ENCODE data around the gene TNFAIP8L1. TPM values are rescaled to one million over a fixed set of nuclear protein-coding genes. Genes with fewer than 3 reads are reported as not detected.
A peak's percentile ranks its signal among the peaks of the same experiment; 100 is the strongest.

TNFAIP8L1 gene
- total and polyA plus RNA-seq, 7 donors: 2.4 to 5.1 (median 3.3) TPM

DNA sequence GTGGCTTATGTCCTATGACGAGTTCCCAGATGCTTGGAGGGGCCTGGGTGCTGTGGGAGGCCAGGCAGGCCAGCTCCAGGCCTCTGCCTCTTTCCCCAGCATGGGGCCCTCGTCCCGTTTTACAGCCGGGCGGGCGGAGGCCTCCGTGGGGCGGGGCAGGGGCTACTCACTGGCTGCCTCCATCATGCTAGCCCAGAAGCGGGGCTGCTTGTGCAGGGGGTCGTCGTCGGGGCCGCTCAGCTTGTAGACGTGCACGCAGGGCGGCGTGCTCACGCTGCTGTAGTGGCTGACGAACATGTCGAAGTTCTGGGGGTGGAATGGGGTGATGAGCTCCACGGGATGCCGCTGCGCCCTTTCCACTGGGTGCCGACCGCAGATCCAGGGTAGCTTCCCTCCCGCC is 49.3 kb downstream of the TNFAIP8L1 start:
- H3K36me3 ChIP-seq (ENCODE audit: insufficient read depth in 1 of 2, low read depth in 1 of 2): peaks cover 3 to 95% of the 10 kb centered on the region in 2 donors
- 88 to 91% (median 91%) methylated on average over 24 to 26 of the region's 26 CpGs for WGBS, 3 donors
- intact Hi-C loops (cut with DNase I): no loop called here
- no peaks in the 10 kb centered on the region for H3K27me3 ChIP-seq (ENCODE audit: insufficient read depth in 3 of 3, low read length in 2 of 3)
- H3K4me3 ChIP-seq: no peak overlapping the region
- H3K4me1 ChIP-seq: peaks cover 21% of the 10 kb centered on the region
- TF ChIP-seq, protein P1, sequence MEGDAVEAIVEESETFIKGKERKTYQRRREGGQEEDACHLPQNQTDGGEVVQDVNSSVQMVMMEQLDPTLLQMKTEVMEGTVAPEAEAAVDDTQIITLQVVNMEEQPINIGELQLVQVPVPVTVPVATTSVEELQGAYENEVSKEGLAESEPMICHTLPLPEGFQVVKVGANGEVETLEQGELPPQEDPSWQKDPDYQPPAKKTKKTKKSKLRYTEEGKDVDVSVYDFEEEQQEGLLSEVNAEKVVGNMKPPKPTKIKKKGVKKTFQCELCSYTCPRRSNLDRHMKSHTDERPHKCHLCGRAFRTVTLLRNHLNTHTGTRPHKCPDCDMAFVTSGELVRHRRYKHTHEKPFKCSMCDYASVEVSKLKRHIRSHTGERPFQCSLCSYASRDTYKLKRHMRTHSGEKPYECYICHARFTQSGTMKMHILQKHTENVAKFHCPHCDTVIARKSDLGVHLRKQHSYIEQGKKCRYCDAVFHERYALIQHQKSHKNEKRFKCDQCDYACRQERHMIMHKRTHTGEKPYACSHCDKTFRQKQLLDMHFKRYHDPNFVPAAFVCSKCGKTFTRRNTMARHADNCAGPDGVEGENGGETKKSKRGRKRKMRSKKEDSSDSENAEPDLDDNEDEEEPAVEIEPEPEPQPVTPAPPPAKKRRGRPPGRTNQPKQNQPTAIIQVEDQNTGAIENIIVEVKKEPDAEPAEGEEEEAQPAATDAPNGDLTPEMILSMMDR (IDR thresholded peaks at IDR 0.05): no peak
- no peak overlapping the region for H3K27ac ChIP-seq
- DNase-seq (peak in 1 of 2 donors; percentile 56), ATAC-seq (no peak)
- no peaks in the 10 kb centered on the region for H3K9me3 ChIP-seq

DNA sequence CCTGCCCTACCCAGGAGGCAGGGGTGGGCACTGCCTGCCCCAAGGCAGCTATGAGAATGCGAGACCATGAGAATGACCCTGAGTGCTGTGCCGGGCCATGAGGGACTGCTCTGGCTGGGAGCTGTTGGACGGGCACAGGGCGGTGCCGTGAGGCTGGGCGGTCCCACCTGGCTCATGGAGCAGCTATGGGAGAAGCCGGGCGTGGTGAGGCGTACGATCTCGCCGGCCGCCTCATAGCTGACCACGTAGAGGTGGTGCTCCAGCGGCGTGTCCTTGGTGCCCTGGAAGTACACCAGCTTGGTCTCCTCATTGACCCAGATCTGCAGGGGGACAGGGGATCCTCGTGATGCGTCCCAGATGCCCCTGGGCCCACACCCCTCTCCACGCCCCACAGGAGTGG is 50.1 kb downstream of the TNFAIP8L1 start:
- Histone ChIP-seq H3K4me3 (no peak overlapping the region), H3K36me3 (ENCODE audit: insufficient read depth in 1 of 2, low read depth in 1 of 2) (peaks cover 3 to 87% of the 10 kb centered on the region in 2 donors), H3K4me1 (peaks cover 28% of the 10 kb centered on the region), H3K27me3 (ENCODE audit: insufficient read depth in 3 of 3, low read length in 2 of 3) (no peaks in the 10 kb centered on the region), H3K27ac (no peak overlapping the region), H3K9me3 (no peaks in the 10 kb centered on the region)
- intact Hi-C loops (cut with DNase I): no loop called here
- 94 to 98% (median 98%) methylated on average over 19 of the region's 19 CpGs for WGBS, 3 donors
- ATAC-seq (no peak), DNase-seq (no peak)
- TF ChIP-seq, protein P1 (IDR thresholded peaks at IDR 0.05): no peak

- no peak for ATAC-seq
- peaks cover 3 to 82% of the 10 kb centered on the region in 2 donors for H3K36me3 ChIP-seq (ENCODE audit: insufficient read depth in 1 of 2, low read depth in 1 of 2)
These were observed 51.0 kb downstream of the TNFAIP8L1 start for GRCh38 chr19:4690361-4690760.

GRCh38 chr19:4691373-4691772 is 52.1 kb downstream of the TNFAIP8L1 start:
- Histone ChIP-seq H3K9me3 (no peaks in the 10 kb centered on the region), H3K36me3 (ENCODE audit: insufficient read depth in 1 of 2, low read depth in 1 of 2) (peaks cover 3 to 72% of the 10 kb centered on the region in 2 donors), H3K4me1 (peaks cover 48% of the 10 kb centered on the region), H3K4me3 (no peak overlapping the region), H3K27ac (peak overlapping the region; percentile 95), H3K27me3 (ENCODE audit: insufficient read depth in 3 of 3, low read length in 2 of 3) (no peaks in the 10 kb centered on the region)
- peak in 1 of 2 donors; percentile 78 for DNase-seq
- no peak for ATAC-seq
- intact Hi-C loops (cut with DNase I): no loop called here
- WGBS, 3 donors: 82 to 85% (median 85%) methylated on average over 7 to 9 of the region's 9 CpGs
- TF ChIP-seq, protein P1 (IDR thresholded peaks at IDR 0.05): no peak

More at GRCh38 chr19:4690361-4690760, 51.0 kb downstream of the TNFAIP8L1 start:
- intact Hi-C loops (cut with DNase I): no loop called here
- DNase-seq: no peak
- H3K4me3 ChIP-seq: no peak overlapping the region
- H3K27me3 ChIP-seq (ENCODE audit: insufficient read depth in 3 of 3, low read length in 2 of 3): no peaks in the 10 kb centered on the region
- TF ChIP-seq, protein P1 (IDR thresholded peaks at IDR 0.05): no peak
- no peak overlapping the region for H3K27ac ChIP-seq
- H3K4me1 ChIP-seq: peaks cover 38% of the 10 kb centered on the region
- WGBS, 3 donors: 75 to 80% (median 77%) methylated on average over 12 to 13 of the region's 13 CpGs
- H3K9me3 ChIP-seq: no peaks in the 10 kb centered on the region
